HCT116 (cell line): ENCODE results near the gene FTO. TPM values are rescaled to one million over a fixed set of nuclear protein-coding genes. Genes with fewer than 3 reads are reported as not detected.

Experiments used
- ATAC-seq: fragments of 200-7000 bp; cut with Tn5 transposase; 2 replicates; pipeline ENCODE4 v1.9.1; 2020; ENCODE audit warnings: mild to moderate bottlenecking, moderate library complexity
- BruUV-seq: library from RNA; stranded (reverse); fragments of 400-500 nt; replicated peaks from 2 replicates; lab custom pipeline; 2021; lab: Mats Ljungman, UMichigan
- CTCF ChIA-PET: fragments of 300-600 bp; sonication (Branson Sonifier 250); formaldehyde crosslinking; loops from one replicate; lab custom pipeline; 2021; ENCODE audit warnings: antibody characterized with exemption; lab: Charles Lee
- POLR2A ChIA-PET: fragments of 300-600, 350-600 bp; sonication (Branson Sonifier 250); formaldehyde crosslinking; loops from one replicate; lab custom pipeline; 2021; ENCODE audit warnings: antibody characterized with exemption; lab: Charles Lee
- RAD21 ChIA-PET, 2 experiments: fragments of 300-600 bp; sonication (Branson Sonifier 250); formaldehyde crosslinking; loops; one replicate each; lab custom pipeline; 2023; ENCODE audit warnings: low total read pairs in 2 of 2; ENCODE audit not compliant: uncharacterized antibody in 2 of 2, unreplicated experiment in 2 of 2, low non-redundant PET in 1 of 2; lab: Charles Lee
- DNase-seq: peaks from one replicate; pipeline ENCODE4 v3.0.0-alpha.2; 2010; ENCODE audit warnings: low read depth, low spot score
- H2AFZ ChIP-seq: fragments of 200-600 bp; shearing (Covaris generic), sonication (generic); 2 replicates; pipeline ENCODE4 v1.6.1; 2017; ENCODE audit warnings: low read depth, mixed run types, mixed read lengths, antibody characterized with exemption, low read length; ENCODE audit not compliant: poor library complexity, severe bottlenecking
- H3K27ac ChIP-seq: 2 replicates; pipeline ENCODE4 v1.5.1; 2012; ENCODE audit warnings: low read depth, low read length
- H3K27me3 ChIP-seq: fragments of 200-600 bp; sonication (generic); 2 replicates; pipeline ENCODE4 v1.6.1; 2016; ENCODE audit warnings: mixed run types, low read length, mixed read lengths; ENCODE audit not compliant: insufficient read depth
- H3K36me3 ChIP-seq, 2 experiments: fragments of 200-500 bp in 1 of 2; fragments of 200-600 bp in 1 of 2; sonication (Bioruptor generic) in 1 of 2; sonication (generic) in 1 of 2; 2 replicates each; pipeline versions ENCODE4 v1.5.1 to v1.6.1; 2014 to 2016; ENCODE audit warnings: low read length in 2 of 2, inconsistent platforms in 1 of 2, mixed read lengths in 1 of 2, mixed run types in 1 of 2; ENCODE audit not compliant: insufficient read depth in 2 of 2, control insufficient read depth in 1 of 2
- H3K4me1 ChIP-seq, 2 experiments: fragments of 200-600 bp in 1 of 2; sonication (generic) in 1 of 2; 2 replicates each; pipeline versions ENCODE4 v1.5.1 to v1.6.1; 2012 to 2017; ENCODE audit warnings: low read length in 2 of 2, inconsistent platforms in 1 of 2, mild to moderate bottlenecking in 1 of 2, mixed read lengths in 1 of 2, mixed run types in 1 of 2, moderate library complexity in 1 of 2; ENCODE audit not compliant: insufficient read depth in 2 of 2, control insufficient read depth in 1 of 2
- H3K4me2 ChIP-seq: fragments of 200-600 bp; sonication (generic); 2 replicates; pipeline ENCODE4 v1.6.1; 2017; ENCODE audit warnings: mixed run types, low read length, mixed read lengths
- H3K4me3 ChIP-seq, 2 experiments: fragments of 200-600 bp in 1 of 2; sonication (generic) in 1 of 2; replicated peaks in 1 of 2; 2 replicates each; pipeline ENCODE4 v1.5.1; 2011 to 2016; ENCODE audit warnings: low read length in 2 of 2, control low read depth in 1 of 2, low read depth in 1 of 2, mild to moderate bottlenecking in 1 of 2, mixed read lengths in 1 of 2, mixed run types in 1 of 2
- H3K79me2 ChIP-seq: fragments of 200-600 bp; sonication (generic); 2 replicates; pipeline ENCODE4 v1.6.1; 2017; ENCODE audit warnings: mild to moderate bottlenecking, mixed run types, low read length, moderate library complexity, mixed read lengths; ENCODE audit not compliant: insufficient read depth
- H3K9ac ChIP-seq: fragments of 200-600 bp; sonication (generic); 2 replicates; pipeline ENCODE4 v1.6.1; 2016; ENCODE audit warnings: low read length, mixed read lengths
- H3K9me2 ChIP-seq: fragments of 200-600 bp; sonication (generic), shearing (Covaris generic); 2 replicates; pipeline ENCODE4 v1.6.1; 2017; ENCODE audit warnings: mixed run types, mild to moderate bottlenecking, moderate library complexity; ENCODE audit not compliant: insufficient read depth
- H3K9me3 ChIP-seq, 2 experiments: fragments of 200-500 bp in 1 of 2; fragments of 200-600 bp in 1 of 2; sonication (Bioruptor generic) in 1 of 2; sonication (generic) in 1 of 2; 2 replicates each; pipeline ENCODE4 v1.6.1; 2014 to 2017; ENCODE audit warnings: low read length in 2 of 2, mixed read lengths in 2 of 2, inconsistent platforms in 1 of 2, low read depth in 1 of 2, mild to moderate bottlenecking in 1 of 2, mixed run types in 1 of 2, moderate library complexity in 1 of 2; ENCODE audit not compliant: control insufficient read depth in 1 of 2, insufficient read depth in 1 of 2
- H4K20me1 ChIP-seq: fragments of 200-600 bp; sonication (generic), shearing (Covaris generic); 2 replicates; pipeline ENCODE4 v1.6.1; 2017; ENCODE audit warnings: mixed run types, mild to moderate bottlenecking, moderate library complexity; ENCODE audit not compliant: insufficient read depth
- CBX3 ChIP-seq: IDR thresholded peaks from 2 replicates; pipeline ENCODE4 v1.6.1; 2012; ENCODE audit warnings: low read depth
- CEBPB ChIP-seq: IDR thresholded peaks from 2 replicates; pipeline ENCODE4 v1.6.1; 2012; ENCODE audit warnings: low read depth
- ELF1 ChIP-seq: IDR thresholded peaks from 2 replicates; pipeline ENCODE4 v1.6.1; 2012; ENCODE audit warnings: low read depth, borderline replicate concordance
- EZH2 ChIP-seq: fragments of 200-600 bp; sonication (generic); IDR thresholded peaks from 2 replicates; pipeline ENCODE4 v1.6.1; 2017; ENCODE audit warnings: antibody characterized with exemption, mixed run types
- EZH2phosphoT487 ChIP-seq: fragments of 200-600 bp; IDR thresholded peaks from 2 replicates; pipeline ENCODE4 v1.6.1; 2018; ENCODE audit warnings: antibody characterized with exemption, borderline replicate concordance
- FOSL1 ChIP-seq: IDR thresholded peaks from 2 replicates; pipeline ENCODE4 v1.6.1; 2012; ENCODE audit warnings: low read depth
- JUND ChIP-seq: IDR thresholded peaks from 2 replicates; pipeline ENCODE4 v1.6.1; 2012
- MAX ChIP-seq: IDR thresholded peaks from 2 replicates; pipeline ENCODE4 v1.6.1; 2012
- POLR2A ChIP-seq: IDR thresholded peaks from 2 replicates; pipeline ENCODE4 v1.7.0; 2011; ENCODE audit warnings: borderline replicate concordance; ENCODE audit not compliant: insufficient read depth, insufficient read length; ENCODE audit errors: extremely low read depth
- POLR2AphosphoS5 ChIP-seq: IDR thresholded peaks from 2 replicates; pipeline ENCODE4 v1.6.1; 2011; ENCODE audit warnings: mild to moderate bottlenecking, low read depth, low read length, moderate library complexity
- RAD21 ChIP-seq: IDR thresholded peaks from 2 replicates; pipeline ENCODE4 v1.6.1; 2012; ENCODE audit warnings: low read depth, mild to moderate bottlenecking
- SIN3A ChIP-seq: IDR thresholded peaks from 2 replicates; pipeline ENCODE4 v1.6.1; 2012; ENCODE audit warnings: low read depth
- SP1 ChIP-seq: IDR thresholded peaks from 2 replicates; pipeline ENCODE4 v1.6.1; 2012; ENCODE audit warnings: low read depth
- SRF ChIP-seq: IDR thresholded peaks from 2 replicates; pipeline ENCODE4 v1.6.1; 2012; ENCODE audit warnings: low read depth
- TCF7L2 ChIP-seq: IDR thresholded peaks from 2 replicates; pipeline ENCODE4 v1.7.0; 2011; ENCODE audit warnings: borderline replicate concordance, inconsistent platforms; ENCODE audit not compliant: insufficient read depth, insufficient read length; ENCODE audit errors: extremely low read depth
- YY1 ChIP-seq: IDR thresholded peaks from 2 replicates; pipeline ENCODE4 v1.6.1; 2011; ENCODE audit warnings: low read length, low read depth, moderate library complexity, mild to moderate bottlenecking; ENCODE audit not compliant: insufficient replicate concordance; ENCODE audit errors: extremely low read depth
- ZFX ChIP-seq: fragments of 450-650 bp; IDR thresholded peaks from 2 replicates; pipeline ENCODE4 v1.6.1; 2017
- ZNF274 ChIP-seq: fragments of 200-500 bp; sonication (Bioruptor generic); IDR thresholded peaks from 2 replicates; pipeline ENCODE4 v1.6.1; 2014; ENCODE audit warnings: mild to moderate bottlenecking, low read depth, low read length, inconsistent platforms
- intact Hi-C: fragments of 100-400 bp; cut with micrococcal nuclease; formaldehyde crosslinking; loops from 2 replicates; pipeline ENCODE4 v1.10.0; 2022
- total RNA-seq: library from RNA; stranded (reverse); gene quantifications from one replicate; pipeline ENCODE4 v1.2.1, GENCODE V29; 2021; ENCODE audit not compliant: unreplicated experiment
- TF ChIP-seq, protein P1 (sequence below): IDR thresholded peaks from 2 replicates; pipeline ENCODE4 v1.6.1; 2012; ENCODE audit warnings: low read depth
- TF ChIP-seq, protein P2 (sequence below): IDR thresholded peaks from 2 replicates; pipeline ENCODE4 v1.6.1; 2012

Gene FTO
- total RNA-seq, 1 experiment from 2014 or later = 55.2 TPM

DNA sequence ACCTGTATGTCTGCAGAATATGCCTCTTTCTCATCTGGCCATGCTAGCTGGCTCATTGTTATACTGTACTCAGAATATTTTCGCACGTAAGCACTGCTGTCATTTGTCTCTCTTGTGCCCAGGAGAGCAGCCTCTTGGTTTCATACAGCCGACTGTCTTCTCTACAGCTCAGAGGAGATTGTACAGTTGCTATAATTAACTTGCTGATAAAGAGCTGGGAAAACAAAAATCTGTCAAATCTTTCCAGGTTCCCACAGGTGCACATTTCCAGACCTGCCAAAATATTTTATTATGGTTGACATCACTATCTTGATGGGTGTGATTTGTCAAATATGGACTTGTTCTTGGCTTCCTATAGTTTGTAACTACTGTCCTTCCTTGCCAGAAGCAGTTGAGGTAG lies 122.7 kb downstream of the FTO start (continued):
- TF ChIP-seq, protein P1, sequence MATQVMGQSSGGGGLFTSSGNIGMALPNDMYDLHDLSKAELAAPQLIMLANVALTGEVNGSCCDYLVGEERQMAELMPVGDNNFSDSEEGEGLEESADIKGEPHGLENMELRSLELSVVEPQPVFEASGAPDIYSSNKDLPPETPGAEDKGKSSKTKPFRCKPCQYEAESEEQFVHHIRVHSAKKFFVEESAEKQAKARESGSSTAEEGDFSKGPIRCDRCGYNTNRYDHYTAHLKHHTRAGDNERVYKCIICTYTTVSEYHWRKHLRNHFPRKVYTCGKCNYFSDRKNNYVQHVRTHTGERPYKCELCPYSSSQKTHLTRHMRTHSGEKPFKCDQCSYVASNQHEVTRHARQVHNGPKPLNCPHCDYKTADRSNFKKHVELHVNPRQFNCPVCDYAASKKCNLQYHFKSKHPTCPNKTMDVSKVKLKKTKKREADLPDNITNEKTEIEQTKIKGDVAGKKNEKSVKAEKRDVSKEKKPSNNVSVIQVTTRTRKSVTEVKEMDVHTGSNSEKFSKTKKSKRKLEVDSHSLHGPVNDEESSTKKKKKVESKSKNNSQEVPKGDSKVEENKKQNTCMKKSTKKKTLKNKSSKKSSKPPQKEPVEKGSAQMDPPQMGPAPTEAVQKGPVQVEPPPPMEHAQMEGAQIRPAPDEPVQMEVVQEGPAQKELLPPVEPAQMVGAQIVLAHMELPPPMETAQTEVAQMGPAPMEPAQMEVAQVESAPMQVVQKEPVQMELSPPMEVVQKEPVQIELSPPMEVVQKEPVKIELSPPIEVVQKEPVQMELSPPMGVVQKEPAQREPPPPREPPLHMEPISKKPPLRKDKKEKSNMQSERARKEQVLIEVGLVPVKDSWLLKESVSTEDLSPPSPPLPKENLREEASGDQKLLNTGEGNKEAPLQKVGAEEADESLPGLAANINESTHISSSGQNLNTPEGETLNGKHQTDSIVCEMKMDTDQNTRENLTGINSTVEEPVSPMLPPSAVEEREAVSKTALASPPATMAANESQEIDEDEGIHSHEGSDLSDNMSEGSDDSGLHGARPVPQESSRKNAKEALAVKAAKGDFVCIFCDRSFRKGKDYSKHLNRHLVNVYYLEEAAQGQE = no peak
- TF ChIP-seq MAX = no peak
- TF ChIP-seq ZFX = no peak
- no peak for TF ChIP-seq CBX3
- no peak for TF ChIP-seq SRF
- TF ChIP-seq YY1 = no peak
- TF ChIP-seq SP1 = no peak

- no peaks in the 10 kb centered on the region for H3K27me3 ChIP-seq
- H3K36me3 ChIP-seq = no peaks in the 10 kb centered on the region
- no peaks in the 10 kb centered on the region for H4K20me1 ChIP-seq
- no peak overlapping the region for H3K9ac ChIP-seq
- POLR2A ChIA-PET = no interaction called here
- H3K4me1 ChIP-seq = peaks cover 3 to 6% of the 10 kb centered on the region in 2 experiments; a peak in 3 of 4 replicates
- no peak for DNase-seq
- no peak overlapping the region for H3K4me2 ChIP-seq
- no peak for ATAC-seq
- RAD21 ChIA-PET = no interaction called here
- 0 out of 2 replicates have a peak, but pooled peaks cover 6% of the 10 kb centered on the region for H3K9me2 ChIP-seq
- CTCF ChIA-PET = no interaction called here
- intact Hi-C loops = no loop called here
- no peaks in the 10 kb centered on the region for H3K9me3 ChIP-seq
- BruUV-seq = no TSS peak
- no peaks in the 10 kb centered on the region; the same call in none of the 2 replicates for H3K79me2 ChIP-seq
- no peak overlapping the region for H3K27ac ChIP-seq
- H2AFZ ChIP-seq = no peak overlapping the region
- H3K4me3 ChIP-seq = no peak overlapping the region
- TF ChIP-seq, protein P2, sequence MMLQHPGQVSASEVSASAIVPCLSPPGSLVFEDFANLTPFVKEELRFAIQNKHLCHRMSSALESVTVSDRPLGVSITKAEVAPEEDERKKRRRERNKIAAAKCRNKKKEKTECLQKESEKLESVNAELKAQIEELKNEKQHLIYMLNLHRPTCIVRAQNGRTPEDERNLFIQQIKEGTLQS = no peak
- TF ChIP-seq YY1 (no peak), MAX (no peak), RAD21 (no peak), EZH2phosphoT487 (no peak), ZNF274 (no peak), JUND (no peak), SRF (no peak), FOSL1 (no peak), TCF7L2 (no peak), POLR2AphosphoS5 (no peak), ZFX (no peak), ELF1 (no peak), EZH2 (no peak), POLR2A (no peak), SIN3A (no peak), CEBPB (no peak)
- TF ChIP-seq, protein P1 = no peak
These were observed 123.8 kb downstream of the FTO start for GRCh38 chr16:53827741-53828140.
